ENCODE results near the gene NMB. TPM values are rescaled to one million over a fixed set of nuclear protein-coding genes. Genes with fewer than 3 reads are reported as not detected.

Gene NMB
- total RNA-seq, 1 donor from 2014 or later, result 3.2 TPM

GRCh38 chr15:84620626-84621025 is 37.4 kb downstream of the NMB start:
- intact Hi-C loops (cut with micrococcal nuclease), result no loop called here

GRCh38 chr15:84616235-84616634 is 41.8 kb downstream of the NMB start:
- intact Hi-C loops (cut with micrococcal nuclease), result no loop called here

- intact Hi-C loops (cut with micrococcal nuclease), result no loop called here
Observed at GRCh38 chr15:84611631-84612030, 46.4 kb downstream of the NMB start.

- intact Hi-C loops (cut with micrococcal nuclease), result no loop called here
Observed at GRCh38 chr15:84609818-84610525, 48.0 kb downstream of the NMB start.

GRCh38 chr15:84608707-84609284 is 49.2 kb downstream of the NMB start:
- intact Hi-C loops (cut with micrococcal nuclease), result no loop called here

GRCh38 chr15:84606653-84607120 is 51.3 kb downstream of the NMB start:
- intact Hi-C loops (cut with micrococcal nuclease), result no loop called here

- intact Hi-C loops (cut with micrococcal nuclease), result no loop called here
Observed at GRCh38 chr15:84605554-84605882, 52.5 kb downstream of the NMB start.

Other genes starting within 250 kb of the NMB start
- 5.1 and 6.5 TPM in 2 replicates for gene ZSCAN2, start 57.2 kb downstream of the NMB start, total RNA-seq
- 25.7 and 27.5 TPM in 2 replicates for gene WDR73, start 3.9 kb downstream of the NMB start, total RNA-seq
- 104 and 108 TPM in 2 replicates for gene SEC11A, start 57.9 kb upstream of the NMB start, total RNA-seq
- 40.1 and 42.6 TPM in 2 replicates for gene ZNF592, start 90.4 kb upstream of the NMB start, total RNA-seq
- 0.29 and 0.49 TPM in 2 replicates for gene ALPK3, start 159.2 kb upstream of the NMB start, total RNA-seq
- not detected in 2 replicates for gene SLC28A1, start 226.5 kb upstream of the NMB start, total RNA-seq